Brain pericyte (primary cell): ENCODE data around the gene RGS6.

Experiments used
- DNase-seq: peaks from one replicate; pipeline ENCODE4 v3.0.0-alpha.2; 2012; ENCODE audit warnings: low read depth, low spot score

RGS6 gene

DNA sequence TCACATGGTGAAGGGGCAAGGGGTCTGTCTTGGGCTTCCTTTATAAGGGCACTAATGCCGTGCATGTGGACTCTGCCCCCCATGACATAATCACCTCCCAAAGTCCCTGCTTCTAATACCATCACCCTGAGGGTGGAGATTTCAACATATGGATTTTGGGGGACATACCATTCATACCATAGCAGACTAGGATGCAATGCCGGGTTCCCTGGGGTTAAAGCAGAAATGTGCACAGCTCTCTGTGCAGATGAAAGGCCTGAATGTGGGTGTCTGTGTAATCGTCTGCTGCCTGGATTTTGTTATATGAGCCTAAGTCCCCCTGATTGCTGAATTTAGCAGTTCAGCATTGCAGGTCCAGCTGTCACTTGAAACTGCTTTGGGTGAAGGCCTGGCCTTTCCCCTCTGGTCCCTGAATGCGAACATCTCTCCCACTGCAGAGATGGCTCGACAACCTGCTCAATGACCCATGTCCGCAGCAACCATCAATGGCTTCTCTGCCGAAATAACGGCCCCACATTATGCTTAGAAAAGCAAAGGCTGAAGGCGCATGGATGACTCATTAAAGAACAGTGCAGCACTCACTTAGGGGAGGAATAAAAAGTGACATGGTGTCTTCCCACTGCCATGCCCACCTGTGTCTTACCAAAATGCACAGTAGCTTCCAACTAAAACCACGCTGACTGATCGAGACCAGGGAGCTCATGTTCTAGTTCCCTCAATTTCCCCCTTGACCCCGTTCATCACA, 675.3 kb downstream of the RGS6 start:
- no peak for DNase-seq

GRCh38 chr14:72608391-72609204, 676.4 kb downstream of the RGS6 start:
- peak; percentile 58 for DNase-seq

DNA sequence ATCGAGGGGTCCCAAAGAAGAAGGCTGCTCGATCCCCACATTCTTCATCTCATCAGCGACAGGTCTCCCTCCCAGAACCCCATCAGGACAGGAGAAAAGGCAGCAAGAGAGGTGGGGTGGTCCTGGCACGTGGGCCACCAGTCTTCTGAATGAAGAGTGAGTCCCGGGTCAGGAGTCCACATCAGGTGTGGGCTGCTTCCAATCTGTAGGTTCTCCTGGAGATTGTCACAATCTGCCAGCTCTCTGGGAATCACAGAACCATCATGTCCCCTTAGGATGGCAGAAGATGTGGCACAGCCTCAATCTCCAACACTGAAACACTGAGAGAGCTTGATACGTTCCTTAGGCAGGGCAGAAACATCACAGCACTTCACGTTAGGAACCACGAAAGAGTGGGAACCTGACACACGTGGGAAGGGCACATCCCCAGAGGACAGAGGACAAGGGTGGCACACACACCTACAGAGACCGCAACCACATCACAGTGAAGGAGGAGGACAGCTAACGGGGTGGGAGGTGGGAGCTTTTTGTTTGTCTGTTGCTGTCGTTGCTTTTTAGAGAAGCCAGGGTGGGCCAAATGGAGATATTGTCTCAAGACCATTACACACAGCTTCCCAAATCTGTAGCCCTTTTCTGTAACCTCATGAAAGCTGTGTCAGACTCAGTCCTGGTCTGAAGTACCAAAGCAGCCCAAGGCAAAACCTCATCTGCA, 677.1 kb downstream of the RGS6 start:
- DNase-seq: no peak

GRCh38 chr14:72610096-72610830, 678.0 kb downstream of the RGS6 start:
- DNase-seq: no peak

DNA sequence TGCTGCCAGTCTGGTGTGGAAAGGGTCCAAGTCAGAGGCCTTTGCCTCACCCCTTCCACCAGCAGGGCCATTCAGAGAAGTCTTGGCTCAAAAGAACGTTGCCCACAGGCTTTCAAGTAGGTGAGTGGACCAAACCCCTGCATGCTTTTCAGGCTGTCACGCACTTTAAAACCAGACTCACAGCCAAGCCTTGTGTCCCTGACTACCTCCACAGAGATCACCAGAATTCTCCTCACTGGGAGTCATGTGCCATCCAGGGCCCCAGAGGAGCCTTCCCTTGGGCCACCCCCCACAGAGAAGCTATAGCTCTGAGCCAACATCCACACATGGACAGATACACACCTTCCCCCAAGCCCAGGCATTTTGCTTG, 678.6 kb downstream of the RGS6 start:
- DNase-seq: no peak

DNA sequence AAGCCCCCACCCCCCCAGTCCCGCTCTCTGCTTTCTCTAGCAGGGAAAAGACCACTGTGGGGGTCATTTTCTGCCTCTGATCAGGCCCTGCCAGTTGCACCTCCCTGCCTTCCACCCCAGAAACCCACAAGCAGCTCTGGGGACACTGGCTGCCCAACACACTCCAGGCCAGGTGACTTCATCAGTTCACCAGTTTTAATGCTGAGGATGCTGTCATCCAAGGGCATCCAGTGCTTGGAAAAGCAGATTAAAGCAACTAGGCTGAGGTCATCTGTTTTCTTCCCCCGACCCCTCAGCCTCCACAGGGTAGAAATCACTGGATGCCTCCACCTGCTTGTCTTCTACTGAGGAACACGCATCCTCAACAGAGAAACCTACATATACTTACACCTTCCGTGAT, 679.3 kb downstream of the RGS6 start:
- no peak for DNase-seq

- DNase-seq: no peak
Measured at GRCh38 chr14:72612041-72612440, 679.8 kb downstream of the RGS6 start.

GRCh38 chr14:72613231-72613974, 681.2 kb downstream of the RGS6 start:
- no peak for DNase-seq

GRCh38 chr14:72613975-72614319, 681.7 kb downstream of the RGS6 start:
- no peak for DNase-seq

- DNase-seq: no peak
Measured at GRCh38 chr14:72614365-72614764, 682.1 kb downstream of the RGS6 start.

- DNase-seq: no peak
Measured at GRCh38 chr14:72614891-72615415, 682.7 kb downstream of the RGS6 start.

DNA sequence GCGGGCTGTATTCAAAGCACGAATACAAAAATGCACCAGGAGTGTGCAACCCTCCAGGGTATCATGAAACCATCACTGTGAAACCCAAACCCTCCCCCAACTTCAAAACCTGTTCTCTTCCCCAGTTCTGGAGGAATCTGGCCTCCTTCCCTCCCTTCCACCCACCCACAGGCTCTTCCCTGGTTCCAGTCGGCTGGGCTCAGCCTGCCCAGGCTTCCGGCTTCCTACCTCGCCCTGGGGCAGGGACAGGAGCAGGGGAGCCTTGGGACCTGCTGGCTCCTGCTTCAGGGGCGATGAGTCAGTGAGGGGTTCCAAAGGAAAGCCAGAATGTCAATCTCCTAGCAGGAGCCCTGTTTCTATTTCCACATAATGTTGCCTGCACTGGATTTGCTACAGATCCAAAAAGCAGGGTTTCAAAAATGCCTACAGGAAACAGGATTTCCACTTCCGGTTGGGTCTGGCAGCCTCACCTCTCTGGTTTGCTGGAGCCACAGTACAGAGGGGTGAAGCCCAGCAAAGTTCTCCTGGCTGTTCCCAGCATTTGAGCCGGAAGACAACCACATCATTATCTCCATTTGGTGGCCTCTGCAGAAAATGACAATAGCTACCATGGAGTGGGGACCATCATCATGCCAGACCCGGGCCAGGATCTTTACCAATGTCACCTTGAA, 683.4 kb downstream of the RGS6 start:
- no peak for DNase-seq
